Cardiac muscle cell (in vitro differentiated cells and primary cell): ENCODE data around the gene MKRN2. TPM values are rescaled to one million over a fixed set of nuclear protein-coding genes. Genes with fewer than 3 reads are reported as not detected.

ENCODE experiments used
- DNase-seq, 2 donors: peaks; one replicate each; pipeline versions ENCODE4 v3.0.0 to v3.0.0-alpha.2; 2010 to 2017; ENCODE audit warnings: low read depth in 1 of 2, low spot score in 1 of 2
- H3K27ac ChIP-seq: fragments of 200-600 bp; sonication (generic); 2 replicates; pipeline ENCODE4 v1.5.1; 2016
- H3K27me3 ChIP-seq: fragments of 200-600 bp; sonication (generic); 2 replicates; pipeline ENCODE4 v1.6.0; 2016; ENCODE audit warnings: control low read depth
- H3K36me3 ChIP-seq: fragments of 200-600 bp; sonication (generic); 2 replicates; pipeline ENCODE4 v1.5.1; 2016; ENCODE audit warnings: control low read depth
- H3K4me1 ChIP-seq: fragments of 200-600 bp; sonication (generic); 2 replicates; pipeline ENCODE4 v1.8.1; 2017; ENCODE audit warnings: low read depth, mild to moderate bottlenecking, mixed run types
- H3K4me3 ChIP-seq: fragments of 200-600 bp; sonication (generic); 2 replicates; pipeline ENCODE4 v1.5.1; 2016; ENCODE audit warnings: mild to moderate bottlenecking
- H3K9me3 ChIP-seq: fragments of 200-600 bp; sonication (generic); 2 replicates; pipeline ENCODE4 v1.5.1; 2017; ENCODE audit warnings: low read depth, mild to moderate bottlenecking, control low read depth
- CTCF ChIP-seq: IDR thresholded peaks from 2 replicates; pipeline ENCODE4 v1.5.1; 2012; ENCODE audit warnings: low read depth, mild to moderate bottlenecking, low read length
- polyA plus RNA-seq: library from polyadenylated mRNA; unstranded; fragments of >200 nt; fragmentation: Nextera tagmentation; extraction: Ambion mirVana; gene quantifications from 2 replicates; pipeline ENCODE4 v1.2.1, GENCODE V29; 2016
- total RNA-seq: library from RNA; depleted of rRNA; stranded (reverse); fragments of >200 nt; gene quantifications from 2 replicates; pipeline ENCODE4 v1.2.3, GENCODE V29; 2016

Gene MKRN2
- total and polyA plus RNA-seq, 2 experiments from 2014 or later, result 44.7 to 51.5 TPM

- peak overlapping the region; percentile 71 for H3K27ac ChIP-seq
- TF ChIP-seq CTCF, result no peak
- no peaks in the 10 kb centered on the region for H3K27me3 ChIP-seq
- no peak for DNase-seq
- peaks cover 26% of the 10 kb centered on the region for H3K4me1 ChIP-seq
- H3K4me3 ChIP-seq, result no peak overlapping the region
- no peaks in the 10 kb centered on the region for H3K9me3 ChIP-seq
- H3K36me3 ChIP-seq, result no peaks in the 10 kb centered on the region
Observed at GRCh38 chr3:12513694-12514446, 43.0 kb upstream of the MKRN2 start.

GRCh38 chr3:12515631-12516030, 41.3 kb upstream of the MKRN2 start:
- peaks cover 26% of the 10 kb centered on the region for H3K4me1 ChIP-seq
- no peak overlapping the region for H3K27ac ChIP-seq
- TF ChIP-seq CTCF, result no peak
- H3K4me3 ChIP-seq, result no peak overlapping the region
- H3K36me3 ChIP-seq, result no peaks in the 10 kb centered on the region
- no peaks in the 10 kb centered on the region for H3K27me3 ChIP-seq
- no peak for DNase-seq
- no peaks in the 10 kb centered on the region for H3K9me3 ChIP-seq

GRCh38 chr3:12516873-12517272, 40.0 kb upstream of the MKRN2 start:
- Histone ChIP-seq H3K4me3 (no peak overlapping the region), H3K9me3 (no peaks in the 10 kb centered on the region), H3K4me1 (peaks cover 26% of the 10 kb centered on the region), H3K36me3 (no peaks in the 10 kb centered on the region), H3K27ac (no peak overlapping the region), H3K27me3 (no peaks in the 10 kb centered on the region)
- no peak for TF ChIP-seq CTCF
- no peak for DNase-seq

- no peak for TF ChIP-seq CTCF
- peaks cover 26% of the 10 kb centered on the region for H3K4me1 ChIP-seq
- no peaks in the 10 kb centered on the region for H3K36me3 ChIP-seq
- no peaks in the 10 kb centered on the region for H3K27me3 ChIP-seq
- no peak overlapping the region for H3K4me3 ChIP-seq
- DNase-seq, result peak in 1 of 2 donors; percentile 39
- peak overlapping the region; percentile 73 for H3K27ac ChIP-seq
- H3K9me3 ChIP-seq, result no peaks in the 10 kb centered on the region
Observed at GRCh38 chr3:12518261-12519028, 38.4 kb upstream of the MKRN2 start.

GRCh38 chr3:12521010-12521409, 35.9 kb upstream of the MKRN2 start:
- TF ChIP-seq CTCF, result no peak
- H3K36me3 ChIP-seq, result no peaks in the 10 kb centered on the region
- no peak for DNase-seq
- H3K9me3 ChIP-seq, result no peaks in the 10 kb centered on the region
- H3K4me3 ChIP-seq, result no peak overlapping the region
- H3K27ac ChIP-seq, result no peak overlapping the region
- H3K27me3 ChIP-seq, result no peaks in the 10 kb centered on the region
- H3K4me1 ChIP-seq, result peaks cover 18% of the 10 kb centered on the region
